Middle frontal gyrus (tissue), 1 donor: ENCODE results near the gene OXSR1.
"Not testable (repeated sequence)": the region's sequence is repeated elsewhere in the genome, so short reads cannot be mapped to it uniquely, and the experiment has no call there.

ENCODE experiments used
- DNase-seq: peaks from one replicate; pipeline ENCODE4 v3.0.0-alpha.2; 2015; ENCODE audit warnings: low spot score; ENCODE audit errors: extremely low spot score

The OXSR1 gene

GRCh38 chr3:38267662-38268061, 102.3 kb downstream of the OXSR1 start:
- no peak for DNase-seq

- DNase-seq, result no peak
Measured at GRCh38 chr3:38268087-38268486, 102.8 kb downstream of the OXSR1 start.

DNA sequence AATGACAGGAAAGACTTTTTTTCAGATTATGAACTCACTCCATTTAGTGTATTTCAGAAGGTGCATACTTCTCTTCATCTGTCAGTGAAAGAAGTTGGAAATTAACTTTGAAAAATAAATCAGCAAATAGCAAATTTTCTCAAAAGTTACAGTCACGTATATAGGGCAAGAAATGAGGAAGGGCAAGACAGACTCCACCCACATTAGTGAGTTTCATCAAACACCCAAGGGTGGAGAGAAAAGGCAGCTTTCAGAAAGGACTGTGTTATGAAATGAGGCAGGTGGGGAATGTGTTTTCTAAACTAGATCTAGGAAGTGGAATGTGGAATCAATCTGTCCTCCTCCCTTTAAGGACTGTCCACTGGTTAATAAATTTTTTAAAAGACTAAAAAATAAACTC, 103.2 kb downstream of the OXSR1 start:
- no peak for DNase-seq

DNA sequence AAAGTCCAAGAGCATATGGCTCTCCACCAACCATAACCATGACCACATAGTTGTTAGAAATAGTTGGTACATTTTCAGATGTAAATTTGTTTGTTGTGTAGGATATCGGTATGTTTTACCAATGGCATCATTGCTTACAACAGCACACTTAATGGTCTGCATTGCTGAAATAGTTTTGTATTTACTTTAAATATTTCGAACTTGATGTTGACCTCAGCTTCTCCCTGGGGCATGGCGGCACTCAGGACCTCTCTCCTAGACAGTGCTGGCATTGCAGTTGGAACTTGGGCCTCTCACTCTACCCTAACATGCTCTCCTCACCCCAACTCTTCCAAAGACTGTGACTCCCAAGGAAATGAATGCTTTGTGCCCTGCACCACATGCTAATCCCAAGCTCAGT, 105.3 kb downstream of the OXSR1 start:
- no peak for DNase-seq

DNA sequence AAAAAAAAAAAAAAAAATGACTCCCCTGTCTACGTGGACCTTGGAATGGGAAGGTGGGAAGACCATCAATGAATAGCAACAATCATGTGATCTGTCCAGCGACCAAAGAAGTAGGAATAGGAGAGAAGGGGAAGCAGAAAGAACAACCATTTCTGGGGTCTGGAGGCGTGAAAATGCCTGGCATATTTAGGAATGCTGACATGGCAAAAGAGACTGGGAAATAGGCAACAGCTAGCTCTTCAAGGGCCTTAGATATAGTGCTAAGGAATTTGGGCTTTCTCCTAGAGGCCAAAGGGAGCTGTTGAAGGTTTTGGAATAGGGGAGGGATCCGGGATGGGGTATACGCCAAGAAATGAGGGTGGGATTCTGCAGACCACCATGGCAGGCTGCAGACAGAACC, 106.2 kb downstream of the OXSR1 start:
- DNase-seq, result no peak

DNA sequence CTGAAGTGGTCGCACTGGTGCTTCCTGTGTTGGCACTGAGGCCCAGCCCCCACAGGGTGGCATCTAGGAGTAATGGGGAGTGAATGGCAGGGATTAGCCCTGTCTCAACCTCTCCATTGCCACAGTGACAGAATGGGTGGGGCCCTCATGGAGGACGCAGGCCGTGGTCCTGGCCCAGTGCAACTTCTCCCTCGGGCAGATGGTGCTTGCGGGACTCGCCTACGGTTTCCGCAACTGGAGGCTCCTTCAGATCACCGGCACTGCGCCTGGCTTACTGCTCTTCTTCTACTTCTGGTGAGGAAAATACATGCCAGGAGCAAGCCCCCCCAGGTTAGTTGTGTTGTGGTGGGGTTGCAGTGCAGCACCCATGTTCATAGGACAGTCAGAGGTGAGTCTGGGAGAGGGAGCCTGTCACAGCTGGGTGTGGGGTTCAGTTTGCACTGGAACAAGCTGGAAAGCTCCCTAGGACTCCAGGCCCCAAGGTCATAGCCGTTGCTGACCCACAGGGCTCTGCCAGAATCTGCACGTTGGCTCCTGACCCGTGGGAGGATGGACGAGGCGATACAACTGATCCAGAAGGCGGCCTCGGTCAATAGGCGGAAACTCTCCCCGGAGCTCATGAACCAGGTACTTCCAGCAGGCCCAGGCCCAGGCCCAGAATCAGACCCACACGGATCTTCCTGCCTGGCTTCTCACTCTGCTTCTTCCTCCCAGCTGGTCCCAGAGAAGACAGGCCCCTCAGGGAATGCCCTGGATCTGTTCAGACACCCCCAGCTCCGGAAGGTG, 109.7 kb downstream of the OXSR1 start:
- DNase-seq, result no peak

GRCh38 chr3:38275658-38276057, 110.3 kb downstream of the OXSR1 start:
- no peak for DNase-seq

DNA sequence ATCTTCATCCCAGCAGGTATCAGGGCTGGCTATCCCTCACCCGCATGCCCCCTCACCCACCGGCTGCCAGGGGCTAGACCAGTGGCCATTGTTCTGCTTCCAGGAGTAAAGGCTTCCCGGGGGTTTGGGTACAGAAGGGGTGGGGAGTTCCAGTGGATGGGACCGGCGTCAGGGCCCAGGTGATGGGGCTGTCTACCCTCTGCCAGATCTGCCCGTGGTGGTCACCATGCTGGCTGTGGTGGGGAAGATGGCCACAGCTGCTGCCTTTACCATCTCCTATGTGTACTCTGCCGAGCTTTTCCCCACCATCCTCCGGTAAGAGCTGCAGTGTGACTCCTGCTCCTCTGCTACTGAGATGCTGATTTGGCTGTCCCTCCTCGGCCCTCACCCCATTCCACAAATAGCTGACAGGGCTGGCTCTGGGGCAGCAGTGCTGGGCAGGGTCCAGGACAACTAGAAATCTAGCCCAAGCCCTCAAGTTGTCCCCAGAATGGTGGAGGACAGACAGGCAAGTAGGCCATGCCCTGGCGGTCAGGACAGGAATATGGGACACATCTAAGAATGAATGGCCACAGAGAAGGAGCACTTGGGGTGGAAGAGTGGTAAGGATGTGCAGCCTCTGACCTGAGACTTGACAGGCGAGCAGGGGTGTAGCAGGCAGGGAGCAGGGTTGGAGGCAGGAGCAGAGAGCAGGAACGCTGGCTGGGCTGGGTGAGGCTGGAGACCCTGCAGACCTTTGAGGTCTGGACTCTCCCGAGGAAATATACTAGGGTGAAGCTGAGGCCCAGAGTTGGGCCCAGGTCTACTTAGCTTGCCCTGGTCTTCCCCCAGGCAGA, 111.0 kb downstream of the OXSR1 start:
- DNase-seq, result no peak

- no peak for DNase-seq
Measured at GRCh38 chr3:38276917-38277630, 111.7 kb downstream of the OXSR1 start.

- DNase-seq, result no peak
Measured at GRCh38 chr3:38278841-38279240, 113.5 kb downstream of the OXSR1 start.

DNA sequence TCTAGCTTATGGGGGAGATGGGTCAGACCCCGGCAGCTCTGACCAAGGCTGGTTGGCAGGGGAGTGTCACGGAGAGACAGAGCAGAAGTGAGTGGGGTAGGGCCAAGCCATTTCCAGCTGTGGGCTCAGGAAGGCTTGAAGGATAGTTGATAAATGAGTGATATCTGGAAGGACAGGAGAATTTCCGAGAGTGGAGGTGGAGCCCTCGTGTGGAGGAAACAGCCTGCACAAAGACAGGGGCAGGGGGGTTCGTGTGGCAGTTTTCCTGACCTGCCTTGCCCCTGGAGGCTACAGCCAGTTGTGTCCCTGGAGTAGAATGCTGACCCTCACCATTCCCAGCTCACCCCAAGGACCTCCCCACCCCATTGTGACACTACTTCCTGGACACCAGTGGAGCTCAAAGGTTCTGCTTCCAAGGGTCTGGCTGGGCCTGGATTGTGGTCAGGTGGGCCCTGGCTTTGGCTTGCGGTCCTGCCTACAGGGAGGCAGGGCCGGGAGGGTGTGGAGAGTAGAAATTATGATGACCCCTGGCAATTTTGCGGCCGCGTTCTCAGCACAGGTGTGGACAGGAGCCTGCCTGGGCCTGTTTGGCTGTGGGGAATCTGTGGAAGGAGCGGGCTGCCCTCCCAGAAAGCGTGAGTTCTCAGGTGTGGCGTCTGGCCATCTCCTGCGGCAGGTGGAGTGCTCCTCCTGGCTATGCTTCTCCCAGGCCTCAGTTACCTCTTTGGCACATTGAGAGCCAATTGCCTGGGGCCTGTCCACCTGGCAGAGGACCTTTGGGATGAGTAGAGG, 116.8 kb downstream of the OXSR1 start, which contains the start of gene SLC22A14:
SLC22A14 (plus strand) TSS at position 400 of the 792 bp plus-strand sequence. CDS start 23,733 bp downstream, outside the sequence.
- no peak for DNase-seq

GRCh38 chr3:38283810-38284755, 118.7 kb downstream of the OXSR1 start:
- no peak for DNase-seq

DNA sequence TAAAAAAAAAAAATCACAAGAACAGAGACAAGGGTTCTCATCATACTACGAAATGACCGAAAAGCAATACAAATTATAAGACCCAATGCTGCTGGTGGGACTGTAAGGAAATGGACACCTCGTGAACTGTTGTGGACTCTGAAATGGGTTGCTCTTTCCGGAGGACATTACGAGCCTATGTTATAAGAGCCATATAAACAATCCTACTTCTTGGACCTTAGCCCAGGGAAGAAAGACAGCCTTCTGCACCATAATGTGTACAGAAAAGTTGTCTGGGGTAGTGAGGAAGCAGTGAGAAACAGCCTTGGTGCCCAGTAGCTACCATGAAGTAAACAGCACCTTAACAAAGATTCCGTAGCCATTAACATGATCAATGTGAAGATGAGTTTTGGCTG, 119.4 kb downstream of the OXSR1 start:
- DNase-seq, result no peak

- DNase-seq, result not testable (repeated sequence)
Measured at GRCh38 chr3:38289286-38290217, 124.2 kb downstream of the OXSR1 start.

- not testable (repeated sequence) for DNase-seq
Measured at GRCh38 chr3:38297053-38297452, 131.7 kb downstream of the OXSR1 start.

- DNase-seq, result no peak
Measured at GRCh38 chr3:38297537-38297936, 132.2 kb downstream of the OXSR1 start.

DNA sequence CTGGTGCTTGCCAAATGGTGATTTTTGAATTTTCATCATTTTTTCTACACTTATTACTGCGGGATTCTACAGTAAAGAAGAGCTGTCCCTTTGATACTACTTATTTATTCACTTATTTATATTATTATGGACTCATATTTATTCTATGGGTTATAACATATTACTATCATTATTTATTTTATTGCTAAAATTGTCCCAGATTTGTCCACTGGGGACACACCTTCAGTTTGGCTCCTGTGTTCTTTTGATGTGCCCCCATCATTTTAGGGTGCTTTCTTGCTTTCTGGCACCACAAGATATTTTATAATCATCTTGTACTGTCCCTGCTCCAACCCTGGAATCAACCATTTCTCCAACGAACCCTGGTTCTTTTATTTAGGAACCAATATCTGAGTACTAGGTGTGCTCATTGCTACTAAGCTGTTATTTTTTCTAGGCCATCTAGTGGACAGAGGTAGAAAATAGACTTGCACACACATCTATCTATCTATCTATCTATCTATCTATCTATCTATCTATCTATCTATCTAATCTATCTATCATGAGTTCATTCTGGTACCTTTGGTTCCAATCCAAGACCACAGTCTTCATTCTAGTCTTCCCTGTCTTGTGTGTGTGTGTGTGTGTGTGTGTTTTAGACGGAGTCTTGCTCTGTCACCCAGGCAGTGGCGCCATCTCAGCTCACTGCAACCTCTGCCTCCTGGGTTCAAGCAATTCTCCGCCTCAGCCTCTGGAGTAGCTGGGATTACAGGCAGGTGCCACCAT, 132.8 kb downstream of the OXSR1 start:
- no peak for DNase-seq
